SIG-M5 treated with dmso at 0.1 percent for 504 hours (cell line): ENCODE results near the gene DACH1.
"Not testable (repeated sequence)": the region's sequence is repeated elsewhere in the genome, so short reads cannot be mapped to it uniquely, and the experiment has no call there.

Experiments
- DNase-seq: peaks from one replicate; lab custom pipeline; 2025; ENCODE audit not compliant: unreplicated experiment; lab: John Stamatoyannopoulos, UW

The DACH1 gene

GRCh38 chr13:71785361-71785760, 81.6 kb downstream of the DACH1 start:
- DNase-seq, result no peak

GRCh38 chr13:71780546-71780945, 86.5 kb downstream of the DACH1 start:
- no peak for DNase-seq

GRCh38 chr13:71778998-71779397, 88.0 kb downstream of the DACH1 start:
- not testable (repeated sequence) for DNase-seq

GRCh38 chr13:71775966-71776365, 91.0 kb downstream of the DACH1 start:
- DNase-seq, result no peak

- no peak for DNase-seq
Measured at GRCh38 chr13:71774863-71775262, 92.1 kb downstream of the DACH1 start.

- DNase-seq, result no peak
Measured at GRCh38 chr13:71773531-71773930, 93.5 kb downstream of the DACH1 start.

- DNase-seq, result no peak
Measured at GRCh38 chr13:71772361-71772760, 94.6 kb downstream of the DACH1 start.

GRCh38 chr13:71771144-71771543, 95.9 kb downstream of the DACH1 start:
- no peak for DNase-seq

- DNase-seq, result no peak
Measured at GRCh38 chr13:71770710-71771109, 96.3 kb downstream of the DACH1 start.

- no peak for DNase-seq
Measured at GRCh38 chr13:71768881-71769280, 98.1 kb downstream of the DACH1 start.

- no peak for DNase-seq
Measured at GRCh38 chr13:71759651-71760511, 107.1 kb downstream of the DACH1 start.

- DNase-seq, result no peak
Measured at GRCh38 chr13:71758828-71759227, 108.2 kb downstream of the DACH1 start.

GRCh38 chr13:71754407-71754974, 112.5 kb downstream of the DACH1 start:
- DNase-seq, result no peak

- no peak for DNase-seq
Measured at GRCh38 chr13:71752775-71753513, 114.1 kb downstream of the DACH1 start.

GRCh38 chr13:71751073-71751472, 115.9 kb downstream of the DACH1 start:
- DNase-seq, result no peak

GRCh38 chr13:71730267-71730666, 136.7 kb downstream of the DACH1 start:
- no peak for DNase-seq

- no peak for DNase-seq
Measured at GRCh38 chr13:71729441-71729840, 137.6 kb downstream of the DACH1 start.

- no peak for DNase-seq
Measured at GRCh38 chr13:71727662-71728061, 139.3 kb downstream of the DACH1 start.

- no peak for DNase-seq
Measured at GRCh38 chr13:71727042-71727441, 140.0 kb downstream of the DACH1 start.

- DNase-seq, result no peak
Measured at GRCh38 chr13:71722206-71722605, 144.8 kb downstream of the DACH1 start.

- no peak for DNase-seq
Measured at GRCh38 chr13:71721104-71721503, 145.9 kb downstream of the DACH1 start.

- no peak for DNase-seq
Measured at GRCh38 chr13:71718931-71719330, 148.1 kb downstream of the DACH1 start.
